Measurements from ENCODE around the gene MUC22.
"Not testable (repeated sequence)": the region's sequence is repeated elsewhere in the genome, so short reads cannot be mapped to it uniquely, and the experiment has no call there.

MUC22 gene

DNA sequence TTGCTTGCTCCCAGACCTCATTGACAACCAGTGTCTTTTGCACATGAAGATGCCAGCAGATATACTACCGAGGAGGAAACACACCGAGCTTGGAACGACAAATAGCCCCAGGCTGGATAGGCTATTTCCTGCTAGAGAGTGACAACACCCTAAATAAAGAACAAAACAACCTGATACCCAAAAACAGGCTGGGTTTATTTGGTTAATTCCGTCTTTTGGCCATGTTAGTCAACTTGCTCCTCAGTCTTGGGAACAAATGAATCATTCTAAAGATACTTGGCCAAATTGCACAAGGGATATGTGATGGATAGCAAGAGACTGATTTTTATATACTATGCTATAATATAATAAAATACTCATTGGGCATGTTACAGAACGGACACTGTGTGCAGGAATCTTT is 11.5 kb upstream of the MUC22 start:
- no peak for DNase-seq (ENCODE audit: low spot score)

- not testable (repeated sequence) for DNase-seq (ENCODE audit: low spot score)
Observed at GRCh38 chr6:31000067-31000860, 10.0 kb upstream of the MUC22 start.

GRCh38 chr6:31001281-31001888 is 8.9 kb upstream of the MUC22 start:
- DNase-seq (ENCODE audit: low spot score) = no peak

- DNase-seq (ENCODE audit: low spot score) = no peak
Observed at GRCh38 chr6:31002471-31002870, 7.8 kb upstream of the MUC22 start.

- DNase-seq (ENCODE audit: low spot score) = no peak
Observed at GRCh38 chr6:31004794-31005193, 5.5 kb upstream of the MUC22 start.

- peak; percentile 33 for DNase-seq (ENCODE audit: low spot score)
Observed at GRCh38 chr6:31005249-31006020, 4.8 kb upstream of the MUC22 start.

GRCh38 chr6:31007694-31008093 is 2.6 kb upstream of the MUC22 start:
- peak; percentile 61 for DNase-seq (ENCODE audit: low spot score)

DNA sequence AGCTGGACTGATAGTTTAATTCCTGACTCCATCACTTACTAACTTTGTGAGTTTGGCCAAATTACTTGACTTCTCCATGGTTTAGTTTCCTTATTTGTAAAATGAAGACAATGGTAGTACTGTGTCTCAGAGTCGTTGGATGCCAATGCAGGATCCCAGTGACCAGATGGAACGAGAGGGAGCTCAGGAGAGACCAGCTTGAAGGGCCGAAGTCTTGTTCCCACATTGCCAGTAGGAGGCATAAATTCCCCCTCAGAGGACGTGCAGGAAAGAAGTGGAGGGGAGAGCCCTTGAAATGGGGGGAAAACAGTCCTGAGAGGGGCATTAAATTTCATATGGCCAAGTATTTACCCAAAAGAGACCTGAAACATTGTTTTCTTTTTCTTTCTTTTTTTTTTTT is 2.1 kb upstream of the MUC22 start:
- no peak for DNase-seq (ENCODE audit: low spot score)

DNA sequence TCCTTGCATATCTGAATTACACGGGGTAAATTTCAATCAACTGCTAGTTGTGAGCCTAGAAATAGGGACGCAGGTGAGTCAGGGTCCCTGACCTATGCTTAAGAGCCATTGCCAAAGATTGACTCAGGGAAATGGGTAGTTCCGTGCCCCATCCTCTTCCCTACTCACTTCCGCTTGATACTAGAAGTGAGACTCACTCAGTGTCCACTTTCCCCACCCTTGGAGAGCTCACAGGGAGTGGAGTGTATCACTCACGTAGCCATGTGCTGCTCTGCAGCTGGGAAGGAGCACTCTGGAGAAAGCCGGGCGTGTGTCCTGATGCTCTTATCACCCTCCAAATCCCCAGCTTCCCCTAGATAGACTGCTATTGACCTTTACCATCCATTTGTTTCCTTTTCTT is 543 bp upstream of the MUC22 start:
- no peak for DNase-seq (ENCODE audit: low spot score)

DNA sequence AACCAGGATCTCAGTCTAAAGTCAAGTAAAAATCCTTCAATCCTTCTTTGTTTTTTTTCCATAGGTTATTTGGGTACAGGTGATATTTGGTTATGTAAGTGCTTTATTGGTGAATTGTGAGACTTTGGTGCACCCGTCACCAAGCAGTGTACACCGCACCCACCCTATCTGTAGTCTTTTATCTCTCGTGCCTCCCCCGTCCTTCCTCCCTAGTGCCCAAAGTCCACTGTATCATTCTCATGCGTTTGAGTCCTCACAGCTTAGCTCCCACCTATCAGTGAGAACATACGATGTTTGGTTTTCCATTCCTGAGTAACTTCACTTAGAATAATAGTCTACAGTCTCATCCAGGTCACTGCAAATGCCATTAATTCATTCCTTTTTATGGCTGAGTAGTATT is 879 bp downstream of the MUC22 start:
- no peak for DNase-seq (ENCODE audit: low spot score)

DNA sequence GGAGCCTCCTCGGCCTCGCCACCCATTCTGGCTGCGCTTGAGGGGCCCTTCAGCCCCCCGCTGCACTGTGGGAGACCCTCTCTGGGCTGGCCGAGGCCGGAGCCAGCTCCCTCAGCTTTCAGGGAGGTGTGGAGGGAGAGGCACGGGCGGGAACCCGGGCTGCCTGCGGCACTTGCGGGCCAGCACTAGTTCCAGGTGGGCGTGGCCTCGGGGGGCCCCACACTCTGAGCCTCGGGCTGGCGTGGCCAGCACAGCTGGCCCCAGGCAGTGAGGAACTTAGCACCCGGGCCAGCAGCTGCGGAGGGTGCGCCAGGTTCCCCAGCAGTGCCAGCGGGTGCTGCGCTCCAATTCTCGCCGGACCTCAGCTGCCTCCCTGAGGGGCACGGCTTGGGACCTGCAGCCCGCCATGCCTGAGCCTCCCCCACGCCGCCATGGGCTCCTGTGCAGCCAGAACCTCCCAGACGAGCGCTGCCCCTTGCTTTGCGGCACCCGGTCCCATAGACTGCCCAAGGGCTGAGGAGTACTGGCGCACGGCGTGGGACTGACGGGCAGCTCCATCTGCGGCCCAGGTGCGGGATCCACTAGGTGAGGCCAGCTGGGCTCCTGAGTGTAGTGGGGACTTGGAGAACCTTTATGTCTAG is 6.5 kb downstream of the MUC22 start:
- DNase-seq (ENCODE audit: low spot score) = no peak

DNA sequence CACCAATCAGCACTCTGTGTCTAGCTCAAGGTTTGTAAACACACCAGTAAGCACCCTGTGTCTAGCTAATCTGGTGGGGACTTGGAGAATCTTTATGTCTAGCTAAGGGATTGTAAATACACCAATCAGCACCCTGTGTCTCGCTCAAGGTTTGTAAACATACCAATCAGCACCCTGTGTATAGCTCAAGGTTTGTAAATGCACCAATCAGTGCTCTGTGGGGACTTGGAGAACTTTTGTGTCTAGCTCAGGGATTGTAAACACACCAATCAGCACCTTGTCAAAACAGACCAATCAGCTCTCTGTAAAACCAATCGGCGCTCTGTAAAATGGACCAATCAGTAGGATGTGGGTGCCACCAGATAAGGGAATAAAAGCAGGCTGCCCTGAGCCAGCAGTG is 7.2 kb downstream of the MUC22 start:
- not testable (repeated sequence) for DNase-seq (ENCODE audit: low spot score)

GRCh38 chr6:31020057-31020456 is 9.8 kb downstream of the MUC22 start:
- no peak for DNase-seq (ENCODE audit: low spot score)

GRCh38 chr6:31020631-31021255 is 10.5 kb downstream of the MUC22 start:
- DNase-seq (ENCODE audit: low spot score) = not testable (repeated sequence)

DNA sequence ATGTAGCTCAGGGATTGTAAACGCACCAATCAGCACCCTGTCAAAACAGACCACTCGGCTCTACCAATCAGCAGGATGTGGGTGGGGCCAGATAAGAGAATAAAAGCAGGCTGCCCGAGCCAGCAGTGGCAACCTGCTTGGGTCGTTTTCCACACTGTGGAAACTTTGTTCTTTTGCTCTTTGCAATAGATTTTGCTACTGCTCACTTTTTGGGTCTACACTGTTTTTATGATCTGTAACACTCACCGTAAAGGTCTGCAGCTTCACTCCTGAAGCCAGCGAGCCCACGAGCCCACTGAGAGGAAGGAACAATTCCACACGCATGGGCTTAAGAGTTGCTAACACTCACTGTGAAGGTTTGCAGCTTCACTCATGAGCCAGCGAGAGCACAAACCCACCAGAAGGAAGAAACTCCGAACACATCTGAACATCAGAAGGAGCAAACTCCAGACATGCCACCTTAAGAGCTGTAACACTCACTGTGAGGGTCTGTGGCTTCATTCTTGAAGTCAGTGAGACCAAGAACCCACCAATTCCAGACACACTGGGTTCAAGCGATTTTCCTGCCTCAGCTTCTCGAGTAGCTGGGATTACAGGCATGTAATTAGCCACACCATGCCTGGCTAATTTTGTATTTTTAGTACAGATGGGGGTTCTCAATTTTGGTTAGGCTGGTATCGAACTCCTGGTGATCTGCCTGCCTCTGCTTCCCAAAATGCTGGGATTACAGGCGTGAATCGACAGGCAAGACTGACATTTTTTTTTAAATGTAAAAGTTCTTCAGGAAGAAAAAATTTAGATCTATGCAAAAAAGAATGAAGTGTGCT is 11.6 kb downstream of the MUC22 start:
- not testable (repeated sequence) for DNase-seq (ENCODE audit: low spot score)

DNA sequence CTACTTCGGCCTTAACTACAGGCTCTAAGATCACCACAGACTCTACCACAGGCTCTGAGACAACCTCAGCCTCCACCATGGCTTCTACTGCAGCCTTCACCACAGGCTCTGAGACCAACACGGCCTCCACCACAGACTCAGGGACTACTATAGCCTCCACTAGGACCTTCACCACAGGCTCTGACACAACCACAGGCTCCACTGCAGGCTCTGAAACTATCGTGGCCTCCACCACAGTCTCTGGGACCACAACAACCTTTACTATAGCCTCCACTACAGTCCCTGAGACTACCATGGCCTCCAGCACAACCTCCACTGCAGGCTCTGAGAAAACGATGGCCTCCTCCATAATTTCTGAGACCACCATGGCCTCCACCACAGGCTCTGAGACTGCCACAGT is 15.3 kb downstream of the MUC22 start:
- DNase-seq (ENCODE audit: low spot score) = no peak

DNA sequence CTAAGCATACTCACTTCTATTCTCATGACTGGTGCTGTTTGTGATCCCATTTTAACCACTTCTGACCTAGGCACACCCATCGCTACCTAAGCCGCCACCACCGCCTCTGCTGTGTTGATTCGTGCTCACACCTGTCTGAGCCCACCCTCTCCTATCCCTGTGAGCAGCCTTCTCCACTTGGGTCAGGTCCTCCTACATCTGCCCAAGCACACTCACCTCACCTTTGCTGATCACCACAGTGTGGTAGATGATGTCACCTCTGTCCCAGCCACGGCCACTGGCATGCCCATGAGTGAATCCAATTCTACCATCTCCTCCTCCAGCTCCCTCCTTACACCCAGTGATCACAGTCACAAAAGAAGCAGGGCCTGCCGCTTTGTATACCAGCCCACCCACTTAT is 20.8 kb downstream of the MUC22 start:
- no peak for DNase-seq (ENCODE audit: low spot score)

GRCh38 chr6:31033075-31033474 is 22.8 kb downstream of the MUC22 start:
- DNase-seq (ENCODE audit: low spot score) = no peak

DNA sequence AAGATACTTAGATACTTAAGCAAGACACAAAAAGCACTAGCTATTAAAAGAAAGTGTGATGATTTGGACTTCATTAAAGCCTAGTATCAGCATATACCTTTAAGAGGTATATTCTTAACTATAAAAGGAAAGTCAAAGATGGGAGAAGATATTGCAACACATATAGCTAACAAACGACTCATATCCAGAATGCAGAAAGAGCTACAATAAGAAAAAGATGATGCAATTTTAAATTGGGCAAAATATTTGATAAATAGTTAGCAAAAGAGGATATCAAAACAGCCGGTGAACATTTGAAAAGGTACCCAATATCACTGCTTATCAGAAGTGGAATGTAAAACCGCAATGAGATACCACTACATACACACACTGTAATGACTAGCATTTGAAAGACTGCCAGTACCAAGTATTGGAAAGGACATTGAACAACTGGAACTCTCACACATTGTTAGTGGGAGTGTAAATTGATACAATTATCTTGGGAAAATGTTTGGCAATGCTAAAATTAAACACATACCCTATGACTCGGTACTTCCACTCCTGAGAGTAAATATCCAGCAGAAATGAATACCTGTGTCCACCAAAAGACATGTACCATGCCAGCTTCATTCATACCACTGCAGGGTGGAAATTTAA is 25.7 kb downstream of the MUC22 start:
- no peak for DNase-seq (ENCODE audit: low spot score)

DNA sequence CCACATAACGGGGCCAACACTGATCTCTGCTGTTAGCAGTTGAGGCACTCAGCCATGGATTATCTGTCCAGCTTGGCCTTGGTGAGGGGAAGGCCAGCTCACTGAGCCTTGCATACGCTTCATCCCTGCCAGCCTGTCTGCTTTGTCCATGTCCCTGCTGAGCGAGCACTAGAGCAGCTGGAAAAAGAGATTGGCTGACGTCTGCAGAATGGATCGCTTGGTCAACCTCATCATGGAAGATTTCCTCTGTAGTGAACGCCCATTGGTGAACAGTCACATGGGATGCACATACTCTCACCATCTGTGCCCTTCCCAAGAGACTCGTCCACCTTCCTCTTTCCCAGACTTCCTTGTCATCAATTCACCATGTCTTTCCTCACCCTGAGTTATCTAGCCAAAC is 26.9 kb downstream of the MUC22 start:
- no peak for DNase-seq (ENCODE audit: low spot score)

DNA sequence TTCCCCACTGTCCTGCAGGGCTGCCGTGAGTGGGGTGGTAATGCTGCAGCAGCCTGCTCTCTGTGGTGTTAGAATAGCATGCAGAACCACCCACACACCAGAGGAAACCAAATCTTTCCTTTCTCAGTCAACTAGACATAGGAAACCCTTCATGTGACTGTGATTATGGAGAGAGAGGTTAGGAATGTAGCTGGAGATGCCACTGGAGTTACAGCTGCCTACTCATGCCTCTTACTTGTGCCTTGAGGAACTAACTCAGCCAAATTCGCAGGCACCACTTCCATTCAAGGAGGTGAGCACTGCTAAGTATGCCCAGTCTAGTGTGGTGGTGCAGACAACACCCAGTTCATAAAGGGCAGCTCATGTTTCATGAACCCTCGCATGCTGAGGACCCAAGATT is 27.4 kb downstream of the MUC22 start:
- no peak for DNase-seq (ENCODE audit: low spot score)
